Muscle of arm (tissue), 12 donors: Measurements from ENCODE around the gene HNRNPLL. TPM values are rescaled to one million over a fixed set of nuclear protein-coding genes. Genes with fewer than 3 reads are reported as not detected.
"Not testable (repeated sequence)": the region's sequence is repeated elsewhere in the genome, so short reads cannot be mapped to it uniquely, and the experiment has no call there.

Source experiments
- DNase-seq: peaks from one replicate; pipeline ENCODE4 v3.0.0-alpha.2; 2013
- polyA plus RNA-seq, 12 donors: library from polyadenylated mRNA; unstranded; fragments of 120-200 nt; gene quantifications; one replicate each; pipeline ENCODE4 v1.2.1, GENCODE V29; 2013; ENCODE audit not compliant: insufficient read length in 12 of 12

HNRNPLL gene
- polyA plus RNA-seq, 12 donors, result 21.9 to 46.2 (median 37.7) TPM; not detected in 1

- no peak for DNase-seq
These were observed 17.7 kb upstream of the HNRNPLL start for GRCh38 chr2:38620282-38620977.

DNA sequence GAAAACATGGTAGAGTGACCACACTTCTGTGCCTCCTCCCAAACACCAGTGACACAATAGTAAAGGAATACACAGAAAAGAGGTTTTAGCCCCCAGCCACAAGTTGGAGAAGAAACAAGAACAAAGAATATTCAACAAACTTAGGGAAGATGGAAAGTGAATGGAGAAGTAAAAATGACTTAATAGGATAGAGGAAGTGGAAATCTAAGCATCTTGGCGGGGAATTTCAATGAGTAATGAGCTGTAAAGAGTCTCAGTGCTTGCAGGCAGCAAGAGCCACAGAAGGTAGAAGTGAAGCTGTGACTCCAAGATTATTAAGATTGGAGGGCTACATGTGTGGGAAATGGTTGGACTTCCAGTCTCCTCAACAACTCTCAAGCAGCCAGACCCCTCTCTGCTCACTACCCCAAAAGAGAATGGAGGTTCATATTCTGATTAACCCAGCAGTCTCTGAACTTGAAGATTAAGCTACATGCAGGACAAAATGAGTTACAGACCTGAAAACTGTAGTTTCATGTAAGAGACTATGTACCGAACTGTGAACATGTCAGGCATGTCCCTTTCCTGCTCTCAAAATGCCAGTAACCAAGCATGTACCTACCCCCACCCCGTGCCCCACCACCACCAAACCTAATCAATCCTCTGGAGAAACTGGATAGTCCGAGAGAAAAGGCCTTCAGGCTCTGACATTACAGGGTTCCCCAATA lies 16.9 kb upstream of the HNRNPLL start:
- DNase-seq, result no peak

GRCh38 chr2:38617301-38617700 lies 14.6 kb upstream of the HNRNPLL start:
- no peak for DNase-seq

GRCh38 chr2:38615237-38615636 lies 12.5 kb upstream of the HNRNPLL start:
- no peak for DNase-seq

GRCh38 chr2:38613849-38614213 lies 11.1 kb upstream of the HNRNPLL start:
- DNase-seq, result no peak

DNA sequence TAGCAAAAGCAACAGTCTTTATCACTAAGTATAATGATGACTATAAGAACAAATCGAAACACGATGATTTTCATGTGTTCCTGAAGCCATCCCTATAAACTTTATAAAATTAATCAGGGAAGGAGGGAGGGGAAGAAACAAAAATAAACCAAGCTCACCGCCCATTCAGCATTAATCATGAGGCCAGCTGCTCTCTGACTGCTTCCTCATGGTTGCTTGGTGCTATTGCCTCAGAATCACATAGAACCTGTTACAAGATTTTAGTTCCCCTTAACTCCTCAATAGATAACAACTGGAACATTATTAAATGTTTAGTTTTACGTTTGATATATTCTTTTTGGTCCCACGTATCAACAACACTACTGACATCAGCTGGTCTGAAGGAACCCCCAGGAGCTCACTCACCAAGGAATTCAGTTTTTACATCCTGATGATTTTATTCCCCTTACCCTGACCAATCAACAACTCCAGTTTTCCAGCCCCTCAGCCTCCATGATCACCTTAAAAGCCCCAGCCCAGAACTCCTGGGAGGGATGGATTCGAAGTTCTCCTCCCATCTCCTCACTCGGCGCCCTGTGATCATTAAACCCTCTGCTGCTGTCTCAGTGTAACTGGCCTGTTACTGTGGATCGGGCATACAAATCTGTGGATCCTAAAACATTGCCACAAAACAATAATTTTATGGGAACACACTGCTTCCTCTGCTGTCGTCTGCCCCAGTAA lies 10.6 kb upstream of the HNRNPLL start:
- no peak for DNase-seq

DNA sequence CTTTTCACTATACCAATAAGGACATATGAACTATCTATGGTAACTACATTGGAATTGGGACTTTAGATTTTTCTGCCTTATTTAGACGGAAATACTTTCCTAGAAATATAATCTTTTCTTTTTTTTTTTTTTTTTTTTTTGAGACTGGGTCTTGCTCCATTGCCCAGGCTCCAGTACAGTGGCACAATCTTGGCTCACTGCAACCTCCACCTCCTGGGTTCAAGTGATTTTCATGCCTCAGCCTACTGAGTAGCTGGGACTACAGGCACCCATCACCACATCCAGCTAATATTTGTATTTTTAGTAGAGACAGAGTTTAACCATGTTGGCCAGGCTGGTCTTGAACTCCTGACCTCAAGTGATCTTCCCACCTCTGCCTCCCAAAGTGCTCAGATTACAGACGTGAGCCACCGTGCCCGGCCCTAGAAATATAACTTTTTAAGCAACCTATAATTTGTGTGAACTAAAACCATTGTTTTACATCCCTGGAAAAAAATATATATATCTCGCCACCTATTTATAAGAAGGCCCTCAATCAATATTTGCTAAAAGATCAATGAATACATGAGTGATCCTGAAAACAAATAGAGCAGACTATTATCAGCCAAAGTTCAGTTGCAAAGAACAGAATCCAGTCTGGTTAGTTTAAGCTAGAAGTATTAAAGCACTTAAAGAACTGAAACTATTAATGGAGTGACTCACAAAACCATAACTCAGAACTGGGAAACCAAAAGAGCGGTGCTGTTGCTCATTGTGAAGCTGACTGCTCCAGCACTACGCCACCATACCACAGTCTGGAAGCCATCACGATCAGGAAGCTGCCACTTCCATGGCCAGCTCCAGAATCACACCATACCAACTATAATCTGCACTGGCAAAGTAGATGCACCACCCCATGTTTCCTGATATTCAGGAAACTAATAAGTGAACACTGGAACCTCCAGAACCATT lies 8.4 kb upstream of the HNRNPLL start:
- DNase-seq, result no peak

- DNase-seq, result not testable (repeated sequence)
These were observed 6.5 kb upstream of the HNRNPLL start for GRCh38 chr2:38609246-38609645.

- no peak for DNase-seq
These were observed 6.0 kb upstream of the HNRNPLL start for GRCh38 chr2:38608755-38609154.

DNA sequence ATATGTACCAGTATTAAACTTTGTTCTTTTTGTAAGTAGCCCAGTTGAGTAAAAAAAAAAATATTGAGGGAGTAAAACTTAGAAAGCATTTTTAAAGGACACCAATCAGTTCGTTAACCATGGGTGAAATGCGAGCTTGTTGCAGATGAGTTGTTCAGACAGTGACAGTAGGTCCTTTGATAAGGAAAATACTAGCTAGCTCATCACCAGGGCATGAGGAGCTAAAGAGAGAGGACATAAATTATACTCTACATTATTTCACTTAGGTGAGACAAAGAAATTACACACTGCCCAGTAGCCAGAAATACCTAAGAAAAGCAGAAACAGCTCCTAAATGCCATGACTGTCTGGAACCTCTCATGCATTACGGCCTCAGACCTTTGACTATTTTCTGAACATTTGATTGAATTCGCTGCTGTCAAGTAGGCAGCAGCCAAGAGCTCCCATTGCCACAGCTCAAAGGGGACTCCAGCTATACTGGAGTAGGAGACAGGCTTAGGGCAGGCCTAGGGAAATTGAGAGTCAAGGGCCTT lies 2.6 kb upstream of the HNRNPLL start:
- no peak for DNase-seq

- peak; percentile 85 for DNase-seq
These were observed 918 bp upstream of the HNRNPLL start for GRCh38 chr2:38603402-38604290.

DNA sequence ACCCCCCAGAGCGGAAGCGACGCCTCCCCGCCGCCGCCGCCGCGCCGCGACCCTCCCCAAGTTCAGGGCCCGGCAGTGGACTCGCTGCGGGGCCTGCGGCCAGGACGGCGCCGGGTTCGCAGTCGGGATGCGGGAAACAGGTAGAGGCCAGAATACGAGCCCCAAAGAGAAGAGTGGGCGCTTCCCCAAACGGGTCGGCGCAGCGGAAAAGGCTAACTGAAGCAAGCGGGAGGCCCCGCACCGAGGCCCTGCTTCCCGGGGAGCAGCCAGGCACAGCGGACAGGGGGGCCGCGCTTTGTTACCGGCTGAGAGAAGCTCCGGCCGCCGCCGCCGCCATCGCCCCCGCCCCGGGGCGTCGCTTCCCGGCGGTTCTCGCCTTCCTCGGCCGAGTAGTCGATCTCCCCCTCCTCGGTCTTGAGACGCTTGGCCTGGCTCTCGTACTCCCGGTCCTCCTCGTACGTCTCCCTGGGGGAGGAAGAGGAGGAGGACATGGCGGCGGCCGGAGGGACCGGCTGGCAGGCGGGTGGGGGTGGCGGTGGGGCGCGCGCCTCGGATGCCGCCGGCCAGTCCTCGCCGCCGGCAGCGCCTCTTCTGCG lies 494 bp downstream of the HNRNPLL start:
- peak; percentile 49 for DNase-seq

GRCh38 chr2:38601463-38602135 lies 1.1 kb downstream of the HNRNPLL start:
- no peak for DNase-seq

DNA sequence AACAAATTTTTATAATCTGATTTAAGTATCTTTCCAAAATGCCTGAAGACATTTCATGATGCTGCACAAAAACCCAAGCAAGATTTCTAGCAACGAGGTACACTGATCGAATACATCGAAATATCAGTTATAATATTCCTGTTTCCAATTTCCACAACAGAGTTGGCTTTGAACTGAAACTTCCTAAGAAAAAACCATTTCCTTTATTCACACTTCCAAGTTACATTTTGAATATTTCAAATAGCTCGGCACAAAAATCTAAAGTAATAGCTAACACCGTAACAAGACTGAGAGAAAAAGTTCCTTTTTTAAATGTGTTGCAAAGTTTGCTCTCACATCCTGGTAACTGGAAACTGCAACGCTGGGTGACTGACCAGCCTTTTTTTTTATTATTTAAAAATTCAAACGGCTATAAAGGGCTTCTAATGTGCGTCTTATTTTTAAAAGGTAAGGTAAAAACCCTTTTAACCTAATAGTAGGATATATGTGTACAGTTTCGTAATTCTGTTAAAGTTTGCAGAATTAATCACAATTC lies 1.7 kb downstream of the HNRNPLL start:
- no peak for DNase-seq

GRCh38 chr2:38600242-38600891 lies 2.4 kb downstream of the HNRNPLL start:
- no peak for DNase-seq

DNA sequence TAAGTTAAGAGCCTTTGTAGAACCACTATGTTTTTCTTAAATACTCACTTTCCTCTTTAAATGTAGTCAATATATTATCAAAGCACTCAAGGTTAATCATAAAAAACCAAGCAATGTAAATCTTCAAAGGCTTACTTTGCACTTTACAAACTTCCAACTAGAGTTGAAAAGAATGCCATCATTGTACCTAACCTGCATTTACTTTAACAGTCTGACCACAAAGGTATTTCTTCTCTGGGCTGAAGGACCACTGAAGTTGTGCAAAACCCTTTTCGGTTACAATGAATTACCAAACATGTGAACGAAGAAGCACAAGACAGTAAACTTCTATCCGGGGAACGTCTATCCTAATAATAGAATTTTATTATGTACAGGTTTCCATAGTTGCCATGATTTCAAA lies 3.0 kb downstream of the HNRNPLL start:
- no peak for DNase-seq

DNA sequence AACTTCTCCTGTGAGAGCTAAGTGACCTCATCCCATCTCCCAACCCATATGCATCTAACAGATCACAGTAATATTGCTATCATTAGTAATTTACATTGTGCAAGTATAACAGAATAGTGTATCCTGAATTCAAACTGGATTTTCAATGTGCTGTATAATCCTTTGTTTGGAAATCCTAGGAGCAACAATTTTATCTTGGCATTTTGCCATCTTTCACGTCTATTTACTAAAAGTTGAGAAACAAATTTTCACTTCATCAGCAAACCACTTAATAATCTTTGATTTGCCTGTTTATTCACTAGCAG lies 3.8 kb downstream of the HNRNPLL start:
- DNase-seq, result no peak

DNA sequence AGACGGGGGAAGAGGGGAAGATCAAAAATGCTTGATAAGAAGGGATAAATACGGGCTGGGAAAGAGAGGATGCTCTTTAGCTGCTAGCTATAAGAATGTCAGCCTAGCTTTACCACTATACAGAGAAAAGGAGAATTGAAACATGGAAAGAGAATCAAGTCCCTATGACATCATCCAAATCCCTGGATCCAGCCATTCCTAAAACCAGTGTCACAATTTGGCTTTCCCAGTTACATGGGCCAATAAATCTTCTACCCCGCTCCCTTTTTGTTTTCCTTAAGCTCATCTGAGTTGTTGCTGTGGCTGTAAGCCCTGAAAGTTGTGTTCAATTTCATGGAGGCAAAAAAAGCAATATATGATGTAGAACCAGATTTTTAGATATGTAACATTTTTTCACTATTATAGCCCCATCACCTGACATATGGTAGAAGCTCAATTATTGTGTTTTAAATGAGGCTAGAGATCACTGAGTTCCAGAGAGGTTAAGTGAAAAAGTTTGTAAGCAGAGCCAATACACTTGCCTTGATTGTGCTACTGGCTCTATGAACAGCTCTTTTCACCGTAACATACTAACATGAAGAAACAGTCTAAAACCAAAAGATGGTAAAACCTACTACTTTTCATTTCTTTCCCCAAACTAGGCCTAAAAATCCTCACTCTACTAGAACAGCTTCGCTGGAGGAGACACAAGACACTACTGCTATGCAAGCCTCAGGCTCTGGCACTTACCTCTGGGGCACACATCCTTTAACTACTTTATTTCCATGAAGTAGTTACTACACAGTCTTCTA lies 4.3 kb downstream of the HNRNPLL start:
- no peak for DNase-seq
